ENCODE results near the gene DAB1.

Gene DAB1

DNA sequence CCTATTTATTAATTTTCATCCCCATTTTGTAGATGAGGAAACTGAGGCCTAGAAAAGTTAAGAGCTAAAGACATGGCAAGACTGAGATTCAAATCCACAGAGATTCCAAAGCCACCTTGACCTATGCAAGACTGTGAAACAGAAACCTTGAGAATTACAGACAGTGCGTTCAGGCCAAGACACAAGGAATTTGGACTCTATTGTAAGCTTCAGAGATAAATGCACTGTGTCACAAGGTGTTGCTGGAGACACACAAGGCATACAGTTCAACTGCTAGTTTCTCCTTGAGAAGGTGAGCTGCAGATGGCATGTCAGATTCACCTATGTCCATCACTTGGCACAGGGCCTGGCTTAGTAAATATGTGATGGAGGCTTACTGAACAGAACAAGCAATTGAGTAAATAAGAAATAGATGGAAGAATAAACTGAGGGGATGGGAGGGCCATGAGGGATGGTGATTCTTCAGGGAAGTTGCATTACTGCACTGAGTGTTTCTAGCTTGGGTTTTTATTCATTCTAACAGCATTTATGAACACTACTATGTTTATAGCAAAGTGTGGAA lies 215.0 kb downstream of the DAB1 start:
- no peak for DNase-seq

DNA sequence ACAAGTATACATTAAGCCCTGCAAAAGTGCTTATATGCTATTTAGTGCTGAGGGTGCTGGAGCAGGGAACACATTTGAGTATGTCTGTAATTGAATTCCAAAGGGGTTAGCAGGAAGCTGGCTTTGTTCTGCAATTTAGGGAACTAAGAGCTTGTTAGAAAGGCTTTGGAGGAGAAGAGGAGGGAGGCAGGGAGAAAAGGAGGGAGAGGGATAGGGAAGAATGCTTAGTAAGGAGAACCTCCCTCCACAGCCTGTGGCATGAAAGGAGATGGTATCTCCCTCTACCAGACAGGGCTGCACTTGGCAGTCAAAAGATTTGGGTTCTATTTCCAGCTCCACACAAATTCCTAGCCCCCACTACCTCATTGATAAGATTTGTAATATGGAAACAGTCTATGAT lies 217.8 kb downstream of the DAB1 start:
- no peak for DNase-seq

DNA sequence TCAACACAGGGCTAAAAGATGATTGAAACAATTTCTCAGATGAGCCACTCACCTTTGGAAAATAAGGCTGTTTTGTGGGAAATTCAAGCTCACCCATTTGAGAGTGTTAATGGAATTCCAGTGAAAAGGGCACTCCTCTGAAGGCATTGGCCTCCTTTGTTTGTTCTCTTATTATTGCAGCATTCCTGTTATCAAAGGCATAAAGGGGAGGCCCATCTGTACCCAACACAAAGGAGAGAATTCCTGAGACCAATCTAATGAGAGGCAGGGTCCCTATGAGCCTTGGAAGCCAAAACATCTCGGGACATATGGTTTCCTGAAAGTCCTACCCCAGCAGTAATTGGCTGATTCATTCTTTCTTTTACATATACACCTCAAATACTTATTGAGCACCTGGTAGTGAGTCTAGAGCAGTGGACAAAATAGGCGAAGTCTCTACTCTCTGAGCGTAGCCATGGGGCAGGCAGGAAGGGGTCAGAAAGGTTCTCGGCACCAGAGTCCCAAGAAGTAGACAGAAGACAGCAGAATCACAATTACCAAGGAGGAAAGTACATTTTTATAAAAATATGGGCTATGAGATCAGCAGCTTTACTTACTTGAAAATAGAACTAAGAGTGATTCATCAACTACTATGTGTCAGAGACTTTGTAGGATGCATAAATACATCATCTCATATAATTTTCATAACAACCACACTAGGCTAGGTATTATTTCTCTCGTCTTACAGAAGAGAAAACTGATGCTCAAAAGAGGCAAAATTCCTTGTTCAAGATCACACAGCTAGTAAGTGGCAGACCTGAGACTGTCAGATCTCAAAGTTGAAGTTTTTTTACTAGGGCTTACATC lies 218.7 kb downstream of the DAB1 start:
- DNase-seq: no peak

DNA sequence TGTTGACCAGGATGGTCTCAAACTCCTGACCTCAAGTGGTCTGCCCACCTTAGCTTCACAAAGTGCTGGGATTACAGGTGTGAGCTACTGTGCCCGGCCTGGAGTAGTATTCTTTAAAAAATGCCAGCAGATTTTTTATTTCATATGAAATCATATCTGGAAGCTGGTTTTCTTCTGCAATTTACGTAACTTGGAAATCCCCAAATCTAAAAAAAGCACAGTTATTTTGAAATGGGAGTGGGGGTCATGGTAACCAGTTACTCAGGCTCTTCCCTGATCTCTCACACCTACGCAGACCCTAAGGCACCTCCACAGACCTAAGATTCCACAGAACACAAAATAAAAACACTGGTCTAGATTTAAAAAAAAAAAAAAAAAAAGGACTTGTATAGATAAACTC lies 219.8 kb downstream of the DAB1 start:
- no peak for DNase-seq

DNA sequence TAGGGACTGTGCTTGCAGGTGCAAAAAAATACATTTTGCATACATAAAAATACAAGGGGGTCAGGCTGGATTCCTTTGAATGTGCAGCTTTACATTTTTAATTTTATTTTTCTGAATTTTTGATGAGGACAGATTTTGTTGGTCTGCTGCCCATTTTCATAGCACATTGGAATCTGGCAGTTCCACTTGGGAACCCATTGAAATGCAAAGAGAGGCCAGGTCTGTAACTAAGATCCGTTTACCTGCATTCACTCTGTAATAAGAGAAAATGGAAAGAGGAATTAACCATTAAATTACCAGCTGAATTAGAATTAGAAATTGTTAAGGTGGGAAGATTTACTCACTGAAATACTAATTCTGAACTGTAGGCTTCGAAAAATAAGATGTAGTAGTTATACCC lies 221.6 kb downstream of the DAB1 start:
- DNase-seq: no peak

DNA sequence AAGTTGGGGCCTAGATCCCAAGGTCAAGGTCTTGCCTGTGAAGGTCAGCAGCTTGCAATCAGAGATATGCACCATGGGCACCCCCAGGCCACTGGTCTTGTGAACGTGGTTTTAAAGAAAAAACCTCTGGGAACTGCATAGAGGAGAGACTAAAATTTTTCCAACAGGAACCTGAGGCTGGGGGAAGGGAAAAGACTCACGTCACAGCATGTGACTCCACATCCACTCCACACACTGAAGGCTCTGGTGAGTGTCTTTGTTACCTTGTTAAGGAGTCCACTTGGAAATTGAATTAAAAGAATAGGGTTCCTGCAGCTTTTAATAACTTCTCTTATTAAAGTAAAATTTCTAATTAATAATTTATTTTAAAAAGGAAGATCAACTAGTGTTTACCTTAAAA lies 224.9 kb downstream of the DAB1 start:
- no peak for DNase-seq

DNA sequence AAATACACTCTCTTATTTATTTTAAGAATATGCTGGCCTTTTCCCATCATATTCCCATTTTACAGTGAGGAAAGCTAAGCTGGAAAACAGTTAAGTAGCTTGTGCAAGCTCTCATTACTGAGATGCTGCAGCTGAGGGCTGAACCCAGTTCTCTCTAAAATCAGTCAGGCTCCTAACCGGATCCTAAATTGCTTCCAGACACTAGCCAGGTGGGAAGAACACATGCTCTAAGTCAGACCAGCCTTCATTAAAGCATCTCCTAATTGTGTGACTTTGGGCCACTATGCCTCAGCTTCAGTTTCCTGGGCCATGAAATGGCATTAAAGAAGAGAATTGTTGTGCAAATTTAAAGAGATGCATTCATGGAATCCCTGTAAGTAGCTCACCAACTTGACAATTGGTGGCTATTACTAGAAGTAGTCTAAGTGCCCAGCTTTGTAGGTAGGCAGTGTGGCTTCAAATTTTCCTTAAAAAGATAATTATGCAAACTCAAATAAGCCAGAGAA lies 228.4 kb downstream of the DAB1 start:
- DNase-seq: no peak

DNA sequence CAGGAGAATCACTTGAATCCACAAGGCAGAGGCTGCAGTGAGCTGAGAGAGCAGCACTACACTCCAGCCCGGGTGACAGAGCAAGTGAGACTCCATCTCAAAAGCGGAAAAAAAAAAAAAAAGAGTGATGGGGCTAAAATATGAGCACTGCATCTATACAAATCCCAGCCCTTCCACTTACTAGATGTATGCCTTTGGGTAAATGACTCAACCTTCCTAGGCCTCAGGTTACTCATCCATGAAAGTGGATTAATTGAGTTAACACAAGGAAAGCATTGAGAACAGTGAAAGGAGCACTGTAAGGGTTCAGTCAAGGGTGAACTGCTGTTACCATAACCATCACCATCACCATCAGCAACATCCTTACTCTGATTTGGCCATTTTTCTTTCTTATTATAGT lies 231.6 kb downstream of the DAB1 start:
- no peak for DNase-seq

DNA sequence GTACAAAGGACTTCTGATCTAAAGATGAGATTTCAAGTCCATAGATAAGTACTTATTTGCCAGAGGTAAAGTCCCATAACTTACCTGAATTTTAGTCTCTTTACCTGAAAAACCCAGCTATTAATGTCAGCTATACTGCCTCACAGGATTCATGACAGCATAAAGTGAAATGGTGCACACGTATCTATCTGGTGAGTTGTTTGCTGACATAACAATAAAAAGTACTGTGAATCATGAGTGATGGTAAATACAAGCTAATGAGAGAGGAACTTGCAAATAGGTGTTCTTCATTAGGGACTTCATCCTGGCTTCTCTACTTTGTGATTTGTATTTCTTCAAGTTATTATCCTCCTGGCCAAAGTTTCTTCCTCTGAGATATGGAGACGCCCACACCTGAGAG lies 233.0 kb downstream of the DAB1 start:
- no peak for DNase-seq

DNA sequence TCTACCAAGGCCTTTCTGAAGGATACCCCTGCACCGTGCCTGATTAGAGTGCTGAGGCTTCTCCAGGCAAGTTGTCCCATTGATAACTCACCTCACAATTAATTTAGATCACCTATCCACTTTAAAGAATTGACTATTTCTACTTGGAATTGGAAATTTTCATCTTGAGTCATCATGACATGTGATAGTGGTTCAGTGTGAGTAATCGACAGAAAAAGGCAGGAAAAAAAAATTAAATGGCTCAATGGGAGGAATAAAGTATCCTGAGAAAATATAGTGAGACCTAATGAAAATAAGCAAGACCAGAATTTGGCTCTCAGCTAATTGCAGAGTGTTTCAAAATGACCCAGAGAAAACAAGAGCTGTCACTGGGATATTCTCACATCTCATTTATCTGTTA lies 235.7 kb downstream of the DAB1 start:
- DNase-seq: no peak

DNA sequence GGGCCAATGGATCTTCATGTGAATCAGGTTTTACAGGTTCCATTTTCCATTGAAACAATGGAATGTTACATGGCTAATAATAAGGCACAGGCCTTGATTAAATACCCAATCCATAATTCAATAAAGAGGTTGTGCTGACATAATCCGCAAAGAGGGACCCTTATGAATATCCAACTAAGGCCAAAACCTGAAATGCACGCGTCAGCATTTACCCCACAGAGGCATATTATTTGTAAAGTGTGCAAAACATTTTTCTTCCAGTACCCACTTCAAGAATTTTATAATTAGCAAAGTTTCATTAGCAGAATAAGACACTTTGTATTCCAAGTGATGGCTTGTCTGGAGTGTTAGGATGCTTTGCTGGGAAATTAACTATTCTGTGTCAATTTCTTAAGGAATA lies 237.4 kb downstream of the DAB1 start:
- DNase-seq: no peak

DNA sequence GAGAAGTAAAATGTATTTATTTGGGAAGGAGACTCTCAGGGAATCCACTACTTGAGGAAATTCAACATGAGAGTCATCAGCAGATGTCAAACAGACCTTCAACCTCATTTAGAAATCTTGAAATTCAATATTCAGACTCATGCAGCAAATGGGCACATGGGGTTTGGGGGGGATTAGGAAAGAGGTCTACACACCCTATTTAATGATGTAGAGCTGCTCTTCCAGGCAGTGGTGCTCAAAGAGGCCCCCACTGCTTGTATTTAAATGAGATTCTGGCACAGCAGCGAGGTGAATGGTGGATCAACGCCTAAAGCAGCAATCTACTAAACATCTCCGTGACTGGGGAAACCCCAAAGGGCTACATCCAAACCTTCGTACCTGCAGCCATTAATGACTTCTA lies 244.9 kb downstream of the DAB1 start:
- no peak for DNase-seq

DNA sequence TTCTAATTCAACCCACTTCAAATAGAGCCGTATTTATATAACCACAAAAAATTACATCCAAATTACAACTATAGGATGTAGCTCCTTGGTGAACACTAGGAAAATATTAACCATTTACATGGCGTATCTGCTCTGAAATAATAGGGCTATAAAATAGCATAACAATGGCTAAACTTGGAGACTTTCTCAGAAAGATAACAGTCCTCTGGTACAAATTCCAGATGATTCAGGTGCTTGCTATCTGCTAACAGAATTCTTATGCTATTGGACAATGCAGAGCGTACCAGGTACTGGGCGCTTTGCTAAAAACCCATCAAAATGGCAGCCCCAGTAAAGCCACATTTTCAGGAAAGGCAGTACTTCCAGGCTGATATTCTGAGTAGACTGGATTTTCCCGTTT lies 248.4 kb downstream of the DAB1 start:
- DNase-seq: no peak

DNA sequence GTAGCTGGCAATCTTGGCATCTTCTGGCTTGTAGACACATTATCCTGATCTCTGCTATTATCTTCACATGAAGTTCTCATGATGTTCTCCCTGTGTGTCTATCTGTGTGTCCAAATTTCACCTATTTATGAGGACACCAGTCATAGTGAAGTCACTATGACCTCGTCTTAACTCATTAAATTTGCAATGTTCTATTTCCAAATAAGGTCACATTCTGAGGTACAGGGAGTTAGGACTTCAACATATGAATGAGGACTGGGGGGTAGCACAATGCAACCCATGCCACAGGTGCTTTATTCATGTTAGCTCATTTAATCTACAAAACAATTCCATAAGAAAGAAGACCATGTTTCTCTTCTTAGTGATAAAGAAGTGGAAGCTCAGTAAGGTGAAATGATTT lies 251.8 kb downstream of the DAB1 start:
- no peak for DNase-seq

DNA sequence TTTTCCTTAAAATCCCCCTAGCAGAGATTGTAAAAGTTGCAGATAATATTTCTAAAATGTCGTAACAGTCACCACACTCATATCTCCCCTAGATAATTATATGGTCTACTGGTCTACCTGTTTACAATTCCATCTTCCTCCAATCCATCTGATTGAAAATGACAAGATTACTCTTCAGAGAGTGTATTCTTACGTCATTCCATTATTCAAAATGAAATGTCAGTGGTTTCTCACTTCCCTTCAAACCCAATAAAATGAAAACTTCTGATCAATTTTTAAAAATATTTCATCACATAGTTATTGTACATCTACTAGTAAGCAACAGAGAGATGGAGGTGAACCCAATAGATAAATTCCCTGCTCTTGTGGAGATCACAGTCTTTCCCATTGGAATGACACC lies 255.9 kb downstream of the DAB1 start:
- DNase-seq: no peak

DNA sequence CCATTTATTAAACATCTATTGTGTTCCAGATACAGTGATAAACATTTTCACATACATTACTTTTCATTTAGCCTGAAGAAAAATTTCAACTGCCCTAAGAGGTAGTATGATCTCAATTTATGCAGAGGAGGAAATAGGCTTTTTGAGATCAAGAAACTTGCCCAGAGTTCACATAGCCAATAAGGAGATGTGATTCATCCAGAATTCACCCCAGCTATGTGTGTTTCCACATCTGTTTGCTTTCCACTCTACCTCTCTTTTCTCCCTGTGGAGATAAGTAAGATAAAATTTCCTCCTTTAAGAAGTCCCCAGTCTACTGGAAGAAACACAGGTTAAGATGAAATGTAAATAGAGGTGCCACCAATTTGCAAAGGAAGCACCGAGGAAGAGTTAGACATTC lies 258.3 kb downstream of the DAB1 start:
- no peak for DNase-seq

DNA sequence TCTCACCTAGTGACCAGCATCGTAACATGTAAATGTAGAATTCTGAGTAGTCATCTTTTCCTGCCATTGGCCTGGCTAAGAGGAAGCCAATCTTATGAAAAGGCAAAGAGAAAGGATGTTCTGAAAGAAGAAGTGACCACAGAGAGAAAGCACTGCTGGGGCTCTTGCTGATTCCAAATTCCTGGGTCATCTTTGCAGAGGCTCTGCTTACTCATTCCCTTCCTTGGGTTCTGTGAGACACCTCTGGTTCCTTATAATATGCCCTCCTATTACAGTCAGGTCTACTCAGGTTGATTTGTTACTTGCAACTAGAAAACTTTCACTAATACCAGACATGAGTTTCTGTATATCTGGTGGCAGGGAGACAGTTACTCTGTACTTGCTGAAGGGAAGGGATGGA lies 259.3 kb downstream of the DAB1 start:
- DNase-seq: no peak

DNA sequence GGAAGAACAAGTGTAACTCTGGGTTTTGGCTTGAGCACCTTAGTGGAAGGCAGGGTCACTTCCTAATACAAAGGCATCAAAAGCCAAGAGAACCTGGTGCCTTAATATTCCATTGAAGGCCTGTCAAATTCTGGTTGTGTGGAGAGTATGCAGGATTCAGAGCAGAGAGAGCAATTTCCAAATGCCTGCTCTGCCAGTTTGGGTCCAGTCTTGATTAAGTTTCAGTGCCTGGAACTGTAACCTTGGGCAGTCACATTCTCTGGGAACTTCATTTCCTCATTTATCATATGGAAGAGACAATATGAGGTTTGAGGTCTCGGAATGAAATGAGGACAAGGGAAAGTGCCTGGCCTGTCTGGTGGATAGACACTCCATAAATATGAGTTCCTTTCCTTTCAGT lies 260.1 kb downstream of the DAB1 start:
- no peak for DNase-seq

DNA sequence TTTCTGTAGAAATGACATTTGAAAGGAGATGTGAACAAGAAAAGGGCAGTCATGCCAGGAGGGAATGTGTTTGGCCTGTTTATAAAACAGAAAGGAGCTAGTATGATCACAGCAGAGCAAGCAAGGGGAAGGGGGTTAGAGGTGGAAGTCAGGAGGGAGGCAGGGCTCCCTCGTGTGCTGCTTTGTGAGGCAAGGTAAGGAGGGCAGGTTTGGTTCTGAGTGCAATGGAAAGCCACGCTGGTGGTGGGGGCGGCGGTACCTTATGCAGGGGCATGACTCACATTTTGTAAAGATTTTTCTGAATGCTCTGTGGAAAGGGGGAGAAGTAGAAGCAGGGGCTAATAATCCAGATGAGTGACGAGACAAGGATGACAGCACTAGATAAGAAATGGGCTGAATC lies 260.5 kb downstream of the DAB1 start:
- DNase-seq: no peak

DNA sequence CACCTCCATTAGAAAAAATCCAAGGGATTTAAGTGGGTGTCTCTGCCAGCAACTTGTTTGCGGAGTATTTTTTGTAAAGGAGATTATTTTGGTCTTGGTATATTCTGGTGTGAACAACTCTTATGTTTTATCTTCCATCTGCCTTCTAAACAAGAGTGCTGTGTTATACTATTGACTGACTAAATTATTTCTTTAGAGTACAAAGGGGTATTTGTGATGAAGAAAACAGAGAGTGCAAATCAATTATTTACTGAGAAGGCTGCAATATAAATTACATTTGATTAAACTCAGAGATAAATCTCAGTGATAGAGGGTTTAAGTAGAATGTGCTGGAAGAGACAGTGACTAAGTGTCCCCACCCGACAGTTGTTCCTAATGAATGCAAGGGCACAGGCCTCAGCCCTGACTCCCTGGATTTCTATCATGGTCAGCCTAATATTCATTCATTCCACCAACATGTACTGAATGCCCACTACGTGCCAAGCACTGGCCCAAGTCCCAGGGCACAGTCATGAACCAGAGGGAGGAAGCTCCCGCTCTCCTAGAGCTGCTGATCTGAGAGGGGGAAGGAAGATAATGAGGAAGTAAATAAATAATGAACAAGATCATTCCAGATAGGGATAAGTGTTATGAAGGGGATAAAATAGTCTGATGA lies 261.1 kb downstream of the DAB1 start:
- DNase-seq: no peak

DNA sequence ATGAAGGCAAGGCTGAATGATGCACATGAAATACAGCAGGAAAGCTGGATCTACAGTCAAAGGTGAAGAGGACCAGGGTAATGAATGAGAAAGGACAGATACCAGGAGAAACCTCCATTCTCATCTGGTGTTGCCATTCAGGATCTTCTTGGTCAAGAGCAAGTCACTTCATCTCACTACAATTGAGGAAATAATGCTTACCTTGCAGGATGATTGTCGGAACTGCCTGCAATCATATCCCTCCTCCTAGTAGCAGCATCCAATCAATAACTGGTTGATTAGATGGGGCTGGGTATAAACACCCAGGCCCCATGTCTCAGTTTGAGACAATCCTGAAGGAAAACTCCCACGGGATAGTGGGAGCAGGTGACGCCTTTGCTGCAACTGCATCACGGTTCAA lies 263.3 kb downstream of the DAB1 start:
- DNase-seq: no peak

DNA sequence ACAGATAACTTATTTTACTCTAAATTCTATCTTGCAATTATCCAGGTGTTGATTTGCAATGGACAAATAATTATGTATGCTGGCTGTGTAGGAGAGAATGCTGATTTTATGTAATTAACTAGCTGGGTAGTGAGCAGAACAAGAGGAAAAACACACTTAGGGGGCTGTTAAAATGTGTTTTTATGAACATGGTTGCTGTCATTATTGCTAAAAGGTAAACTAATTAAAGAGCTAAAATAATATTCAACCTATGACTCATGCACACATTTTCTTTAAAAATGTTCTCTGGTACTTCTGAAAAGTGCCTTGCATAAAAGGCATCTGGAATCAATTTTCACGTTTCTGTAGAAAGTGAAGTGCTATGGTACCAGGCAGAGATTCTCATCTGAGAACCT lies 265.3 kb downstream of the DAB1 start:
- no peak for DNase-seq

DNA sequence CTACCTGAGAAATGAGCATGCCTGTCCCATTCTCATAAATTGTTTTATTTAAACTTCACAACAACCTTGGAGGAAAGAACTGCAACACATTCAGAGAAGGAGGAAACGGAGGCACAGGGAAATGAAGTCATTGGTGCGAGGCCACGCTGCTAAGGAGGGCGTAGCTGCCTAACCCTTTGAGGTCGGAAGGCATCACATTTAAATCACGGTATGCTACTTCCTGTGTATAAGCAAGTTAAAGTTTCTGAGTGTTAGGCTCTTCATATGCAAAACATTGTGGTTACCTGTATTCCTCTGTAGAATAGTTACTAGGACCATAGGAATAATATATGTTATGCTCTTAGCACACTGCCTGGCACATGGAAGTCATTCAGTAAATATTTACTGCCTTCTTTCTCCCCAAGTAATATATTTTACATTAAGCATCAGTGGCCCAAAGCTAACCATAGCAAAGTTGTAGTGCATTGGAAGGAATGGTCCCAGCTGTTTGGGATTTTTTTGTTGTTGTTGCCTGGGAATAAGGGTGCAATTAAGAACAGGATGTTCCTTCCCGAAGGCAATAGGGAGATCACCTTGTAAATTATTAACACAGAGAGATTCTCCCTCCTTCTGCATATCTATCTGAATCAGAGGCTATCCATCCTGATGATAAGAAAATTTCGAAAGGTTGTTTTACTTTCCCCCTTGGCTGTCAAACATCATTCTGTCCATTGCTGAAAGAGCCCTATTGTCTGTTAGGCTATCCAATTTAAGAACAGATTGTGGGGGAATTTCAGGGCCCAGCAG lies 265.8 kb downstream of the DAB1 start:
- DNase-seq: no peak

DNA sequence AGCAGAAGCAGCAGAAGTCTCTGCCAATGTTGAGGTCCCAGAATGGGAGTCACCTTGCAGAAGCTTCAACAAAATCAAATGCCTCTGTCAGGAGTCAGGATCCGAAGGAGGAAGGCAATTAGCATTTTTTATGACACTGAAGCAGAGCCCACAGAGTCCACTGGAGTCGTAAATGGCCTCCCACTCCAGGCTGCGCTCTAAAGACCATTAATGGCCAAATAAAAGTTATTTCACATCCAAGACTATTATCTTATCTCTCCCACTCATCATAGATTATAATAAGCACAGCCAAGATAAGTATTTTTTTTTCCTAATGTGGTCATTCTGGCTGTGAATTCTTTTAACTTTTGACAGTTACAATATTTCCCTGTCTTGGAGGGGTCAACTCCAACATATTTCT lies 267.0 kb downstream of the DAB1 start:
- DNase-seq: no peak

Measured in CD4-positive, alpha-beta T cell treated with Interleukin-10 for 1 hour (primary cell).